HCT116 (cell line): ENCODE data around the gene SLC39A13. TPM values are rescaled to one million over a fixed set of nuclear protein-coding genes. Genes with fewer than 3 reads are reported as not detected.
A peak's percentile ranks its signal among the peaks of the same experiment; 100 is the strongest.

Source experiments
- ATAC-seq: fragments of 200-7000 bp; cut with Tn5 transposase; 2 replicates; pipeline ENCODE4 v1.9.1; 2020; ENCODE audit warnings: mild to moderate bottlenecking, moderate library complexity
- BruUV-seq: library from RNA; stranded (reverse); fragments of 400-500 nt; replicated peaks from 2 replicates; lab custom pipeline; 2021; lab: Mats Ljungman, UMichigan
- CTCF ChIA-PET: fragments of 300-600 bp; sonication (Branson Sonifier 250); formaldehyde crosslinking; loops from one replicate; lab custom pipeline; 2021; ENCODE audit warnings: antibody characterized with exemption; lab: Charles Lee
- POLR2A ChIA-PET: fragments of 300-600, 350-600 bp; sonication (Branson Sonifier 250); formaldehyde crosslinking; loops from one replicate; lab custom pipeline; 2021; ENCODE audit warnings: antibody characterized with exemption; lab: Charles Lee
- RAD21 ChIA-PET, 2 experiments: fragments of 300-600 bp; sonication (Branson Sonifier 250); formaldehyde crosslinking; loops; one replicate each; lab custom pipeline; 2023; ENCODE audit warnings: low total read pairs in 2 of 2; ENCODE audit not compliant: uncharacterized antibody in 2 of 2, unreplicated experiment in 2 of 2, low non-redundant PET in 1 of 2; lab: Charles Lee
- DNase-seq: peaks from one replicate; pipeline ENCODE4 v3.0.0-alpha.2; 2010; ENCODE audit warnings: low read depth, low spot score
- H2AFZ ChIP-seq: fragments of 200-600 bp; shearing (Covaris generic), sonication (generic); 2 replicates; pipeline ENCODE4 v1.6.1; 2017; ENCODE audit warnings: low read depth, mixed run types, mixed read lengths, antibody characterized with exemption, low read length; ENCODE audit not compliant: poor library complexity, severe bottlenecking
- H3K27ac ChIP-seq: 2 replicates; pipeline ENCODE4 v1.5.1; 2012; ENCODE audit warnings: low read depth, low read length
- H3K27me3 ChIP-seq: fragments of 200-600 bp; sonication (generic); 2 replicates; pipeline ENCODE4 v1.6.1; 2016; ENCODE audit warnings: mixed run types, low read length, mixed read lengths; ENCODE audit not compliant: insufficient read depth
- H3K36me3 ChIP-seq, 2 experiments: fragments of 200-500 bp in 1 of 2; fragments of 200-600 bp in 1 of 2; sonication (Bioruptor generic) in 1 of 2; sonication (generic) in 1 of 2; 2 replicates each; pipeline versions ENCODE4 v1.5.1 to v1.6.1; 2014 to 2016; ENCODE audit warnings: low read length in 2 of 2, inconsistent platforms in 1 of 2, mixed read lengths in 1 of 2, mixed run types in 1 of 2; ENCODE audit not compliant: insufficient read depth in 2 of 2, control insufficient read depth in 1 of 2
- H3K4me1 ChIP-seq, 2 experiments: fragments of 200-600 bp in 1 of 2; sonication (generic) in 1 of 2; 2 replicates each; pipeline versions ENCODE4 v1.5.1 to v1.6.1; 2012 to 2017; ENCODE audit warnings: low read length in 2 of 2, inconsistent platforms in 1 of 2, mild to moderate bottlenecking in 1 of 2, mixed read lengths in 1 of 2, mixed run types in 1 of 2, moderate library complexity in 1 of 2; ENCODE audit not compliant: insufficient read depth in 2 of 2, control insufficient read depth in 1 of 2
- H3K4me2 ChIP-seq: fragments of 200-600 bp; sonication (generic); 2 replicates; pipeline ENCODE4 v1.6.1; 2017; ENCODE audit warnings: mixed run types, low read length, mixed read lengths
- H3K4me3 ChIP-seq, 2 experiments: fragments of 200-600 bp in 1 of 2; sonication (generic) in 1 of 2; replicated peaks in 1 of 2; 2 replicates each; pipeline ENCODE4 v1.5.1; 2011 to 2016; ENCODE audit warnings: low read length in 2 of 2, control low read depth in 1 of 2, low read depth in 1 of 2, mild to moderate bottlenecking in 1 of 2, mixed read lengths in 1 of 2, mixed run types in 1 of 2
- H3K79me2 ChIP-seq: fragments of 200-600 bp; sonication (generic); 2 replicates; pipeline ENCODE4 v1.6.1; 2017; ENCODE audit warnings: mild to moderate bottlenecking, mixed run types, low read length, moderate library complexity, mixed read lengths; ENCODE audit not compliant: insufficient read depth
- H3K9ac ChIP-seq: fragments of 200-600 bp; sonication (generic); 2 replicates; pipeline ENCODE4 v1.6.1; 2016; ENCODE audit warnings: low read length, mixed read lengths
- H3K9me2 ChIP-seq: fragments of 200-600 bp; sonication (generic), shearing (Covaris generic); 2 replicates; pipeline ENCODE4 v1.6.1; 2017; ENCODE audit warnings: mixed run types, mild to moderate bottlenecking, moderate library complexity; ENCODE audit not compliant: insufficient read depth
- H3K9me3 ChIP-seq, 2 experiments: fragments of 200-500 bp in 1 of 2; fragments of 200-600 bp in 1 of 2; sonication (Bioruptor generic) in 1 of 2; sonication (generic) in 1 of 2; 2 replicates each; pipeline ENCODE4 v1.6.1; 2014 to 2017; ENCODE audit warnings: low read length in 2 of 2, mixed read lengths in 2 of 2, inconsistent platforms in 1 of 2, low read depth in 1 of 2, mild to moderate bottlenecking in 1 of 2, mixed run types in 1 of 2, moderate library complexity in 1 of 2; ENCODE audit not compliant: control insufficient read depth in 1 of 2, insufficient read depth in 1 of 2
- H4K20me1 ChIP-seq: fragments of 200-600 bp; sonication (generic), shearing (Covaris generic); 2 replicates; pipeline ENCODE4 v1.6.1; 2017; ENCODE audit warnings: mixed run types, mild to moderate bottlenecking, moderate library complexity; ENCODE audit not compliant: insufficient read depth
- ELF1 ChIP-seq: IDR thresholded peaks from 2 replicates; pipeline ENCODE4 v1.6.1; 2012; ENCODE audit warnings: low read depth, borderline replicate concordance
- EZH2 ChIP-seq: fragments of 200-600 bp; sonication (generic); IDR thresholded peaks from 2 replicates; pipeline ENCODE4 v1.6.1; 2017; ENCODE audit warnings: antibody characterized with exemption, mixed run types
- FOSL1 ChIP-seq: IDR thresholded peaks from 2 replicates; pipeline ENCODE4 v1.6.1; 2012; ENCODE audit warnings: low read depth
- MAX ChIP-seq: IDR thresholded peaks from 2 replicates; pipeline ENCODE4 v1.6.1; 2012
- TCF7L2 ChIP-seq: IDR thresholded peaks from 2 replicates; pipeline ENCODE4 v1.7.0; 2011; ENCODE audit warnings: borderline replicate concordance, inconsistent platforms; ENCODE audit not compliant: insufficient read depth, insufficient read length; ENCODE audit errors: extremely low read depth
- YY1 ChIP-seq: IDR thresholded peaks from 2 replicates; pipeline ENCODE4 v1.6.1; 2011; ENCODE audit warnings: low read length, low read depth, moderate library complexity, mild to moderate bottlenecking; ENCODE audit not compliant: insufficient replicate concordance; ENCODE audit errors: extremely low read depth
- ZFX ChIP-seq: fragments of 450-650 bp; IDR thresholded peaks from 2 replicates; pipeline ENCODE4 v1.6.1; 2017
- intact Hi-C: fragments of 100-400 bp; cut with micrococcal nuclease; formaldehyde crosslinking; loops from 2 replicates; pipeline ENCODE4 v1.10.0; 2022
- total RNA-seq: library from RNA; stranded (reverse); gene quantifications from one replicate; pipeline ENCODE4 v1.2.1, GENCODE V29; 2021; ENCODE audit not compliant: unreplicated experiment

Gene SLC39A13
- total RNA-seq, 1 experiment from 2014 or later = 23.9 TPM

- H3K36me3 ChIP-seq = no peaks in the 10 kb centered on the region
- no peak overlapping the region for H3K4me3 ChIP-seq
- no peaks in the 10 kb centered on the region for H3K9me2 ChIP-seq
- H3K9ac ChIP-seq = no peak overlapping the region
- H3K4me1 ChIP-seq = no peaks in the 10 kb centered on the region
- H3K27me3 ChIP-seq = no peaks in the 10 kb centered on the region
- H2AFZ ChIP-seq = no peak overlapping the region
- no peak overlapping the region for H3K4me2 ChIP-seq
- no peaks in the 10 kb centered on the region for H3K79me2 ChIP-seq
- no peaks in the 10 kb centered on the region for H3K9me3 ChIP-seq
- POLR2A ChIA-PET = no interaction called here
- ATAC-seq = no peak
- RAD21 ChIA-PET = no interaction called here
- TF ChIP-seq YY1 = no peak
- no peak for TF ChIP-seq EZH2
- no peak for TF ChIP-seq MAX
- TF ChIP-seq ELF1 = no peak
- TF ChIP-seq TCF7L2 = no peak
- peak; percentile 44; the same call in 1 of the 2 replicates for TF ChIP-seq ZFX
- TF ChIP-seq FOSL1 = no peak
- BruUV-seq = no TSS peak
- CTCF ChIA-PET = no interaction called here
- no peak overlapping the region for H3K27ac ChIP-seq
- intact Hi-C loops = no loop called here
- H4K20me1 ChIP-seq = no peaks in the 10 kb centered on the region
- DNase-seq = no peak
Measured at GRCh38 chr11:47394322-47395222, 13.8 kb upstream of the SLC39A13 start.
